HFFc6 (cell line): ENCODE results near the gene TGM2. TPM values are rescaled to one million over a fixed set of nuclear protein-coding genes. Genes with fewer than 3 reads are reported as not detected.

Experiments
- DNase-seq: peaks from one replicate; pipeline ENCODE4 v3.0.0-alpha.2; 2018
- H3K27ac Mint-ChIP-seq: 2 replicates; pipeline ENCODE4 v1.8.0; 2020; ENCODE audit warnings: mild to moderate bottlenecking, mixed read lengths
- H3K27me3 Mint-ChIP-seq: 2 replicates; pipeline ENCODE4 v1.8.0; 2021; ENCODE audit warnings: mild to moderate bottlenecking, moderate library complexity, mixed read lengths; ENCODE audit not compliant: insufficient read depth
- H3K36me3 Mint-ChIP-seq: 2 replicates; pipeline ENCODE4 v1.8.0; 2021; ENCODE audit warnings: low read depth, mixed read lengths
- H3K4me1 Mint-ChIP-seq: 2 replicates; pipeline ENCODE4 v1.8.0; 2020; ENCODE audit warnings: low read depth, mixed read lengths
- H3K4me3 Mint-ChIP-seq: 2 replicates; pipeline ENCODE4 v1.8.0; 2020; ENCODE audit warnings: mild to moderate bottlenecking, moderate library complexity, mixed read lengths
- H3K9me3 Mint-ChIP-seq: 2 replicates; pipeline ENCODE4 v1.8.0; 2020; ENCODE audit warnings: mild to moderate bottlenecking, mixed read lengths
- CTCF ChIP-seq: fragments of 200-600 bp; sonication (generic); IDR thresholded peaks from 2 replicates; pipeline ENCODE4 v1.5.0; 2021; ENCODE audit warnings: antibody characterized with exemption, mild to moderate bottlenecking
- total RNA-seq, 6 experiments: library from RNA; stranded (reverse); fragmentation: NEBNext Ultra II Directional; extraction: Animal tissue kit (Norgen Biotek cat#: 25700); gene quantifications; 2 replicates in 1 of 6; 3 replicates in 5 of 6; pipeline ENCODE4 v1.2.3, GENCODE V29; 2021

TGM2 gene
- total RNA-seq, 6 experiments from 2014 or later, result 99.6 to 430 (median 111) TPM

GRCh38 chr20:38112261-38112929 is 52.7 kb downstream of the TGM2 start:
- Mint-ChIP-seq H3K4me1 (peaks cover 76% of the 10 kb centered on the region), H3K27me3 (no peaks in the 10 kb centered on the region), H3K4me3 (no peak overlapping the region), H3K36me3 (peaks cover 4% of the 10 kb centered on the region; the same call in 1 of the 2 replicates), H3K9me3 (peaks cover 5% of the 10 kb centered on the region; the same call in 1 of the 2 replicates), H3K27ac (no peak overlapping the region)
- DNase-seq, result no peak
- TF ChIP-seq CTCF, result no peak

- TF ChIP-seq CTCF, result no peak
- Mint-ChIP-seq H3K36me3 (peaks cover under 1% of the 10 kb centered on the region; the same call in 1 of the 2 replicates), H3K9me3 (peaks cover under 1% of the 10 kb centered on the region; the same call in 1 of the 2 replicates), H3K4me3 (no peak overlapping the region), H3K27me3 (no peaks in the 10 kb centered on the region), H3K4me1 (peaks cover 68% of the 10 kb centered on the region), H3K27ac (peak overlapping the region; percentile 42; the same call in 1 of the 2 replicates)
- DNase-seq, result no peak
Measured at GRCh38 chr20:38111366-38112232, 53.5 kb downstream of the TGM2 start.

- H3K4me1 Mint-ChIP-seq, result peaks cover 62% of the 10 kb centered on the region
- peak overlapping the region; percentile 67 for H3K27ac Mint-ChIP-seq
- TF ChIP-seq CTCF, result no peak
- H3K4me3 Mint-ChIP-seq, result peak overlapping the region; percentile 60; the same call in 1 of the 2 replicates
- no peaks in the 10 kb centered on the region for H3K36me3 Mint-ChIP-seq
- DNase-seq, result no peak
- no peaks in the 10 kb centered on the region; the same call in 1 of the 2 replicates for H3K9me3 Mint-ChIP-seq
- no peaks in the 10 kb centered on the region for H3K27me3 Mint-ChIP-seq
Measured at GRCh38 chr20:38110525-38111178, 54.4 kb downstream of the TGM2 start.

- H3K36me3 Mint-ChIP-seq, result no peaks in the 10 kb centered on the region
- TF ChIP-seq CTCF, result no peak
- peaks cover 57% of the 10 kb centered on the region for H3K4me1 Mint-ChIP-seq
- DNase-seq, result peak; percentile 96
- H3K9me3 Mint-ChIP-seq, result no peaks in the 10 kb centered on the region; the same call in 1 of the 2 replicates
- H3K4me3 Mint-ChIP-seq, result peak overlapping the region; percentile 60; the same call in 1 of the 2 replicates
- peaks cover 1% of the 10 kb centered on the region; the same call in 1 of the 2 replicates for H3K27me3 Mint-ChIP-seq
- peak overlapping the region; percentile 67 for H3K27ac Mint-ChIP-seq
Measured at GRCh38 chr20:38109591-38110524, 55.2 kb downstream of the TGM2 start.
